SK-N-SH treated with all-trans-retinoic acid at 6 μM for 48 hours (cell line): Measurements from ENCODE around the gene SREK1.

Experiments
- ARNTL ChIP-seq: fragments of 450-650 bp; formaldehyde crosslinking; IDR thresholded peaks from 2 replicates; pipeline ENCODE4 v1.5.0; 2020; ENCODE audit warnings: low read depth, mild to moderate bottlenecking, moderate library complexity, borderline replicate concordance
- CSDC2 ChIP-seq: fragments of 250-450 bp; sonication (Bioruptor Pico); IDR thresholded peaks from 2 replicates; pipeline ENCODE4 v1.5.0; 2020; ENCODE audit warnings: mild to moderate bottlenecking, moderate library complexity
- ESRRG ChIP-seq: fragments of 250-450 bp; sonication (Bioruptor Pico); IDR thresholded peaks from 2 replicates; pipeline ENCODE4 v1.6.1; 2021; ENCODE audit warnings: mild to moderate bottlenecking
- GLIS3 ChIP-seq: fragments of 250-450 bp; sonication (Bioruptor Pico); IDR thresholded peaks from 2 replicates; pipeline ENCODE4 v1.5.0; 2020; ENCODE audit warnings: mild to moderate bottlenecking, moderate library complexity
- OSR1 ChIP-seq: fragments of 250-450 bp; sonication (Bioruptor Pico); IDR thresholded peaks from 2 replicates; pipeline ENCODE4 v1.8.0; 2022; ENCODE audit warnings: moderate library complexity, mild to moderate bottlenecking, inconsistent platforms
- PPARA ChIP-seq: fragments of 250-450 bp; sonication (Bioruptor Pico); IDR thresholded peaks from 2 replicates; pipeline ENCODE4 v1.5.0; 2020; ENCODE audit warnings: mild to moderate bottlenecking, borderline replicate concordance
- RARB ChIP-seq: fragments of 250-450 bp; sonication (Bioruptor Pico); IDR thresholded peaks from 2 replicates; pipeline ENCODE4 v1.8.0; 2021; ENCODE audit warnings: mild to moderate bottlenecking, moderate library complexity
- SNAI2 ChIP-seq: fragments of 250-450 bp; sonication (Bioruptor Pico); IDR thresholded peaks from 2 replicates; pipeline ENCODE4 v1.5.0; 2020; ENCODE audit warnings: mild to moderate bottlenecking, moderate library complexity
- ZC3H10 ChIP-seq: fragments of 250-450 bp; sonication (Bioruptor Pico); IDR thresholded peaks from 2 replicates; pipeline ENCODE4 v1.5.1; 2021; ENCODE audit warnings: mild to moderate bottlenecking, moderate library complexity
- ZFP3 ChIP-seq: fragments of 250-450 bp; sonication (Bioruptor Pico); IDR thresholded peaks from 2 replicates; pipeline ENCODE4 v1.5.0; 2020; ENCODE audit warnings: mild to moderate bottlenecking, moderate library complexity
- ZFP30 ChIP-seq: fragments of 450-650 bp; formaldehyde crosslinking; IDR thresholded peaks from 2 replicates; pipeline ENCODE4 v1.5.0; 2022; ENCODE audit warnings: mild to moderate bottlenecking, moderate library complexity
- TF ChIP-seq, protein P1 (sequence below): fragments of 250-450 bp; sonication (Bioruptor Pico); IDR thresholded peaks from 2 replicates; pipeline ENCODE4 v1.5.0; 2020; ENCODE audit warnings: mild to moderate bottlenecking, moderate library complexity
- TF ChIP-seq, protein P2 (sequence below): fragments of 250-450 bp; sonication (Bioruptor Pico); IDR thresholded peaks from 2 replicates; pipeline ENCODE4 v1.5.1; 2020; ENCODE audit warnings: low read depth, mild to moderate bottlenecking, moderate library complexity
- TF ChIP-seq, protein P3 (sequence below): fragments of 250-450 bp; sonication (Bioruptor Pico); IDR thresholded peaks from 2 replicates; pipeline ENCODE4 v1.8.0; 2020; ENCODE audit warnings: mild to moderate bottlenecking, moderate library complexity, borderline replicate concordance

DNA sequence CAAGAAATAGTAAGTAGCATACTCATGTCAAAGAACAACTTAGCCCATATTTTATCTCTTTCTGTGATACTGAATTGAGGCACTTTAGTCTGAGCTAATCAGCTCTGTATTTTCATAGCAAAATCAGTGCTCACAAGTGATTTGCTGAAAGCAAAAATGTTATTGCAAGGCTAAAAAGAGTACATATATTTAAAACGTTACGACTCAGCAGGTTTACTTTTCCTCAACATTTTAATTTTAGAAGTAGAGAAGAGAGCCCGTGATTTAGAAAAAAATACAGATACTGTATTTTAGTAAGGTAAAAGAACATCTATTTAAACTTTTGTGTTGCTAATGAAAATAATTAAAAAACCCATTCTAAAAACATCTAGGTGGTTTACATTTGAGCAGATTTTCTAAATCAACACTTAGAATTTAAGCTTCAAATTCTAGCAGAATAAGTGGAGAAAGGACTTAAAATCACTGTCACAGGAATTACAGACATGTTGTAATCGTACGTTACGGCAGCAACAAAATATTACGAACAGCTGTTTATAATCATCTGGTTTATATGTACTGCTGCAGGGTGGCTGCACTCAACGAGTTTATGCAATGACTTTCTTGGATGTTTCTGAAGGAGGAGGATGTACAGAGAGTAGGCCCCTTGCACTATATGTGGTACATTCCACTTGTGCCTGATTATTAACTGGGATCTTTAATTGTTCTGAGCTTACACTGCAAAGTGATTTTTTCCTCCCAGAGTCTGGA lies 20.1 kb downstream of the SREK1 start:
- TF ChIP-seq RARB (CRISPR knock-in tag) (no peak), SNAI2 (CRISPR knock-in tag) (no peak), ZFP30 (CRISPR knock-in tag) (no peak), ZC3H10 (CRISPR knock-in tag) (no peak), ESRRG (no peak), ARNTL (CRISPR knock-in tag) (no peak), GLIS3 (no peak), OSR1 (CRISPR knock-in tag) (no peak), PPARA (CRISPR knock-in tag) (no peak), ZFP3 (CRISPR knock-in tag) (no peak), CSDC2 (no peak)
- TF ChIP-seq, protein P1, sequence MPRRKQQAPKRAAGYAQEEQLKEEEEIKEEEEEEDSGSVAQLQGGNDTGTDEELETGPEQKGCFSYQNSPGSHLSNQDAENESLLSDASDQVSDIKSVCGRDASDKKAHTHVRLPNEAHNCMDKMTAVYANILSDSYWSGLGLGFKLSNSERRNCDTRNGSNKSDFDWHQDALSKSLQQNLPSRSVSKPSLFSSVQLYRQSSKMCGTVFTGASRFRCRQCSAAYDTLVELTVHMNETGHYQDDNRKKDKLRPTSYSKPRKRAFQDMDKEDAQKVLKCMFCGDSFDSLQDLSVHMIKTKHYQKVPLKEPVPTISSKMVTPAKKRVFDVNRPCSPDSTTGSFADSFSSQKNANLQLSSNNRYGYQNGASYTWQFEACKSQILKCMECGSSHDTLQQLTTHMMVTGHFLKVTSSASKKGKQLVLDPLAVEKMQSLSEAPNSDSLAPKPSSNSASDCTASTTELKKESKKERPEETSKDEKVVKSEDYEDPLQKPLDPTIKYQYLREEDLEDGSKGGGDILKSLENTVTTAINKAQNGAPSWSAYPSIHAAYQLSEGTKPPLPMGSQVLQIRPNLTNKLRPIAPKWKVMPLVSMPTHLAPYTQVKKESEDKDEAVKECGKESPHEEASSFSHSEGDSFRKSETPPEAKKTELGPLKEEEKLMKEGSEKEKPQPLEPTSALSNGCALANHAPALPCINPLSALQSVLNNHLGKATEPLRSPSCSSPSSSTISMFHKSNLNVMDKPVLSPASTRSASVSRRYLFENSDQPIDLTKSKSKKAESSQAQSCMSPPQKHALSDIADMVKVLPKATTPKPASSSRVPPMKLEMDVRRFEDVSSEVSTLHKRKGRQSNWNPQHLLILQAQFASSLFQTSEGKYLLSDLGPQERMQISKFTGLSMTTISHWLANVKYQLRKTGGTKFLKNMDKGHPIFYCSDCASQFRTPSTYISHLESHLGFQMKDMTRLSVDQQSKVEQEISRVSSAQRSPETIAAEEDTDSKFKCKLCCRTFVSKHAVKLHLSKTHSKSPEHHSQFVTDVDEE (CRISPR knock-in tag): no peak
- TF ChIP-seq, protein P2, sequence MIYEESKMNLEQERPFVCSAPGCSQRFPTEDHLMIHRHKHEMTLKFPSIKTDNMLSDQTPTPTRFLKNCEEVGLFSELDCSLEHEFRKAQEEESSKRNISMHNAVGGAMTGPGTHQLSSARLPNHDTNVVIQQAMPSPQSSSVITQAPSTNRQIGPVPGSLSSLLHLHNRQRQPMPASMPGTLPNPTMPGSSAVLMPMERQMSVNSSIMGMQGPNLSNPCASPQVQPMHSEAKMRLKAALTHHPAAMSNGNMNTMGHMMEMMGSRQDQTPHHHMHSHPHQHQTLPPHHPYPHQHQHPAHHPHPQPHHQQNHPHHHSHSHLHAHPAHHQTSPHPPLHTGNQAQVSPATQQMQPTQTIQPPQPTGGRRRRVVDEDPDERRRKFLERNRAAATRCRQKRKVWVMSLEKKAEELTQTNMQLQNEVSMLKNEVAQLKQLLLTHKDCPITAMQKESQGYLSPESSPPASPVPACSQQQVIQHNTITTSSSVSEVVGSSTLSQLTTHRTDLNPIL (CRISPR knock-in tag): no peak
- TF ChIP-seq, protein P3, sequence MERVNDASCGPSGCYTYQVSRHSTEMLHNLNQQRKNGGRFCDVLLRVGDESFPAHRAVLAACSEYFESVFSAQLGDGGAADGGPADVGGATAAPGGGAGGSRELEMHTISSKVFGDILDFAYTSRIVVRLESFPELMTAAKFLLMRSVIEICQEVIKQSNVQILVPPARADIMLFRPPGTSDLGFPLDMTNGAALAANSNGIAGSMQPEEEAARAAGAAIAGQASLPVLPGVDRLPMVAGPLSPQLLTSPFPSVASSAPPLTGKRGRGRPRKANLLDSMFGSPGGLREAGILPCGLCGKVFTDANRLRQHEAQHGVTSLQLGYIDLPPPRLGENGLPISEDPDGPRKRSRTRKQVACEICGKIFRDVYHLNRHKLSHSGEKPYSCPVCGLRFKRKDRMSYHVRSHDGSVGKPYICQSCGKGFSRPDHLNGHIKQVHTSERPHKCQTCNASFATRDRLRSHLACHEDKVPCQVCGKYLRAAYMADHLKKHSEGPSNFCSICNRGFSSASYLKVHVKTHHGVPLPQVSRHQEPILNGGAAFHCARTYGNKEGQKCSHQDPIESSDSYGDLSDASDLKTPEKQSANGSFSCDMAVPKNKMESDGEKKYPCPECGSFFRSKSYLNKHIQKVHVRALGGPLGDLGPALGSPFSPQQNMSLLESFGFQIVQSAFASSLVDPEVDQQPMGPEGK (CRISPR knock-in tag): no peak
